NCI-H524 (cell line): ENCODE results near the gene FOSL2.

Source experiments
- DNase-seq, 2 experiments: peaks; one replicate each; lab custom pipeline; 2025; lab: John Stamatoyannopoulos, UW

FOSL2 gene

GRCh38 chr2:28395334-28396061 lies 2.8 kb downstream of the FOSL2 start:
- DNase-seq = peak; percentile 32 to 77

- no peak for DNase-seq
Observed at GRCh38 chr2:28397043-28397381, 4.4 kb downstream of the FOSL2 start.

- peak in 1 of 2 experiments; percentile 48 for DNase-seq
Observed at GRCh38 chr2:28398101-28398834, 5.6 kb downstream of the FOSL2 start.

GRCh38 chr2:28399289-28399688 lies 6.6 kb downstream of the FOSL2 start:
- no peak for DNase-seq

- no peak for DNase-seq
Observed at GRCh38 chr2:28399956-28400355, 7.3 kb downstream of the FOSL2 start.

- DNase-seq = no peak
Observed at GRCh38 chr2:28400419-28400818, 7.8 kb downstream of the FOSL2 start.

- no peak for DNase-seq
Observed at GRCh38 chr2:28400921-28401320, 8.3 kb downstream of the FOSL2 start.

GRCh38 chr2:28401411-28401810 lies 8.8 kb downstream of the FOSL2 start:
- DNase-seq = no peak

- no peak for DNase-seq
Observed at GRCh38 chr2:28401948-28402550, 9.4 kb downstream of the FOSL2 start.

GRCh38 chr2:28403370-28403956 lies 10.8 kb downstream of the FOSL2 start:
- DNase-seq = peak in 1 of 2 experiments; percentile 42

GRCh38 chr2:28404086-28404485 lies 11.4 kb downstream of the FOSL2 start:
- DNase-seq = no peak

- no peak for DNase-seq
Observed at GRCh38 chr2:28405537-28405936, 12.9 kb downstream of the FOSL2 start.

- no peak for DNase-seq
Observed at GRCh38 chr2:28406276-28407096, 13.8 kb downstream of the FOSL2 start.

- no peak for DNase-seq
Observed at GRCh38 chr2:28407131-28407975, 14.7 kb downstream of the FOSL2 start.

- no peak for DNase-seq
Observed at GRCh38 chr2:28407976-28408690, 15.5 kb downstream of the FOSL2 start.

- no peak for DNase-seq
Observed at GRCh38 chr2:28408764-28409599, 16.3 kb downstream of the FOSL2 start.

- no peak for DNase-seq
Observed at GRCh38 chr2:28411166-28411755, 18.6 kb downstream of the FOSL2 start.

GRCh38 chr2:28411956-28412609 lies 19.4 kb downstream of the FOSL2 start:
- no peak for DNase-seq
